ENCODE data around the gene MED26. TPM values are rescaled to one million over a fixed set of nuclear protein-coding genes. Genes with fewer than 3 reads are reported as not detected.

Gene MED26
- total and polyA plus RNA-seq, 10 of the 15 experiments (the other 5 are each of a cell fraction or from before 2014, with no cell fraction given) = 1.1 to 21.4 (median 9.7) TPM

- no peak for FAIRE-seq
These were observed 91.9 kb downstream of the MED26 start for GRCh38 chr19:16536130-16536529.

More at GRCh38 chr19:16536130-16536529, 91.9 kb downstream of the MED26 start:
- TF ChIP-seq BACH1 (IDR thresholded peaks at IDR 0.05; ENCODE audit: borderline replicate concordance) (no peak), PAX5 (IDR thresholded peaks at IDR 0.05; ENCODE audit: borderline replicate concordance, low read depth, low read length) (no peak), LARP7 (IDR thresholded peaks at IDR 0.05) (no peak), SREBF2 (IDR thresholded peaks at IDR 0.05; ENCODE audit: low read length) (no peak), IKZF1 (conservative IDR thresholded peaks at IDR 0.05) (no peak), SIX5 (IDR thresholded peaks at IDR 0.05; ENCODE audit: low read depth, low read length, severe bottlenecking) (no peak), TBL1XR1 (IDR thresholded peaks at IDR 0.05; ENCODE audit: low read depth, low read length) (no peak), MYB (IDR thresholded peaks at IDR 0.05; ENCODE audit: borderline replicate concordance, low read depth, low read length) (no peak), ESRRA (IDR thresholded peaks at IDR 0.05; ENCODE audit: low read length) (no peak), SPI1 (IDR thresholded peaks at IDR 0.05; ENCODE audit: borderline replicate concordance, insufficient read depth, low read depth, low read length) (no peak), HDAC6 (IDR thresholded peaks at IDR 0.05; ENCODE audit: unreplicated experiment) (no peak), EGR1 (IDR thresholded peaks at IDR 0.05; ENCODE audit: borderline replicate concordance in 1 of 2, low read depth in 2 of 2, low read length in 2 of 2) (no peak), CBFB (IDR thresholded peaks at IDR 0.05; ENCODE audit: low read depth) (no peak), ZBTB33 (IDR thresholded peaks at IDR 0.05) (no peak), GATAD2B (conservative IDR thresholded peaks at IDR 0.05; ENCODE audit: low read depth) (no peak), PML (IDR thresholded peaks at IDR 0.05; ENCODE audit: low read length) (no peak)
- DNase-seq (ENCODE audit: low read depth, low spot score) = no peak
- RAD21 ChIA-PET (ENCODE audit: unreplicated experiment) = no interaction called here
- Histone ChIP-seq H3K79me2 (ENCODE audit: control insufficient read depth, insufficient read depth, low read length) (peaks cover 38% of the 10 kb centered on the region), H2AFZ (ENCODE audit: control insufficient read depth, low read depth, low read length) (no peak overlapping the region), H3K9me3 (replicated peaks; ENCODE audit: control insufficient read depth, insufficient read depth, low read length) (no peaks in the 10 kb centered on the region; the same call in 2 of the 3 replicates), H4K20me1 (ENCODE audit: control insufficient read depth, insufficient read depth) (peaks cover under 1% of the 10 kb centered on the region; the same call in 1 of the 2 replicates), H3K4me3 (no peak overlapping the region), H3K4me2 (ENCODE audit: control insufficient read depth, insufficient read depth) (no peak overlapping the region), H3K36me3 (ENCODE audit: control insufficient read depth in 2 of 2, insufficient read depth in 2 of 2, low read length in 1 of 2) (peaks cover 16 to 44% of the 10 kb centered on the region in 2 experiments; a peak in 3 of 4 replicates), H3K9ac (ENCODE audit: control insufficient read depth, insufficient read depth, low read length) (no peak overlapping the region), H3K27me3 (replicated peaks in 1 of 2; ENCODE audit: control insufficient read depth in 2 of 2, insufficient read depth in 2 of 2, low read length in 1 of 2) (no peaks in the 10 kb centered on the region), H3K27ac (ENCODE audit: control insufficient read depth, insufficient read depth) (no peak overlapping the region), H3K4me1 (ENCODE audit: control insufficient read depth, insufficient read depth, low read length) (peaks cover 5% of the 10 kb centered on the region; the same call in 1 of the 2 replicates)
- 97% methylated on average over 9 of the region's 9 CpGs for WGBS (ENCODE audit: insufficient coverage, insufficient replicate concordance, low lambda C conversion rate, missing lambda C conversion rate)
- CTCF ChIA-PET = no interaction called here
- ATAC-seq = peak; percentile 38; the same call in 2 of the 3 replicates
- in situ Hi-C loops (cut with MboI) (no loop called here), intact Hi-C loops (cut with micrococcal nuclease; ENCODE audit: unreplicated experiment) (no loop called here)
- SMC1A ChIA-PET (ENCODE audit: uncharacterized antibody, unreplicated experiment) = no interaction called here
- no TSS peak for BruUV-seq (replicated peaks)
- POLR2A ChIA-PET = interaction anchor here (0.5 kb wide), 1 partner anchor 88 kb away, joined by 3 read pairs; no protein-coding TSS in a partner anchor

Data from GM12878 (cell line).